GM12873 (cell line): ENCODE measurements around the gene IGFBP2.

ENCODE experiments used
- CTCF ChIP-seq: IDR thresholded peaks from 2 replicates; pipeline ENCODE4 v1.5.1; 2012; ENCODE audit warnings: low read depth, mild to moderate bottlenecking, moderate library complexity, low read length, control low read depth; ENCODE audit not compliant: insufficient read depth; ENCODE audit errors: missing control alignments

Gene IGFBP2

GRCh38 chr2:216603884-216604245, 29.4 kb upstream of the IGFBP2 start:
- no peak for TF ChIP-seq CTCF

DNA sequence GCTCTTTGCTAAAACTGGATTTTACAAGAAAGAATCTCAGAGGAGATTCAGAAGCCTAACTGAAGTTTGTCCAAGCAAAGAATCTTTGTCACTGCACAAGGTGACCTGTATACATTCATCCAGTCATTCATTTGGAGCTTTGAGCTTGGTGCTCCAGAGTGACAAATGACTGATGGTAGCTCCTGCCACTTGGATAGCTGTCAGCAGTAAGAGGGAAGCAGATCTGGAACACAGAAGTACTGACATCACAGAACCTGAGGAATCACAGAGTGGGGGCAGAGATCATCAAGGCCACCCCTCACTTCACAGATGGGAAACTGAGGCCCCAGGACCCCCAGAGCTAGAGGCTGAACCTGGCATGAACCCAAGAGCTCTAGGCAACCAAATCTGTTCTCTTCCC, 28.8 kb upstream of the IGFBP2 start:
- TF ChIP-seq CTCF = no peak

GRCh38 chr2:216606551-216607276, 26.5 kb upstream of the IGFBP2 start:
- no peak for TF ChIP-seq CTCF

- TF ChIP-seq CTCF = no peak
Observed at GRCh38 chr2:216607277-216607560, 26.0 kb upstream of the IGFBP2 start.

- no peak for TF ChIP-seq CTCF
Observed at GRCh38 chr2:216608525-216608924, 24.7 kb upstream of the IGFBP2 start.

DNA sequence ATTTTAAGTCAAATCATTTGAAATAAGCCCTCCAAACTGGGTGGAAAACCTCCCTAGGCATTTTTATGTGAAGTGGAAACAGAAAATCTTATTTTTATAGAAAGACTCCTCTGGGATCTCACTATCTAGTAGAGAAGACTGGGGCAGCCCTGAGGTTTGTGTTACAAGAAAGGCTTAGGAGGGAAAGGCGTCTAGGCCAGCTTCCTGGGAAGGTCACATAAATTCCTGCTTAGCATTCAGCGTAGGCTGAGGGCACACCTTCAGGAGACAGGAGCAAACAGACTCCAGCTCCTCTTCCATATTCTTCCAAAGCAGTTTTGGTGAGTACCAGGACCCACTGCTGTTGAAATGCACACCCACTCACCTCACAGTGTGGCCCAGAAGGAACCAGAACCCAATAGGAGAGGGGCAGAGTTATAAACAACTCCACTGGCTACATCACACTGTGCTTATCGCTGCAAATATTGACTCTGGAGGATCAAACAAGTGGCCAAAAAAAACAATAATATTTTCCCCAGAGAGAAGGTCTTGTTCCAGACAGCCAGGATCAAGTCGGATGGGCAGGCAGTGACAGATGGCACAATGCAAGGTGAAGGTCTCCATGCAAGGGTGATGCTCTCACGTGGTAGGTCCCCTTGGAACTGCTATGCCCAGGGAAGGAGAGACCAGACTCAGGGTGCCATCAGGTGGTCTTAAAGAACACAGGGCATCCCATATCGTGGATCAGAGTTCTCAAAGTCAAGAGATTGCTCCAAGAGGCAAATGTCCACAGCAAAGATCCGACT, 17.7 kb upstream of the IGFBP2 start:
- no peak for TF ChIP-seq CTCF

GRCh38 chr2:216616083-216616678, 17.0 kb upstream of the IGFBP2 start:
- TF ChIP-seq CTCF = no peak
